Endodermal cell (in vitro differentiated cells): Measurements from ENCODE around the gene TPCN2. TPM values are rescaled to one million over a fixed set of nuclear protein-coding genes. Genes with fewer than 3 reads are reported as not detected.
A peak's percentile ranks its signal among the peaks of the same experiment; 100 is the strongest.

Experiments
- DNase-seq: peaks from one replicate; pipeline ENCODE4 v3.0.0-alpha.2; 2017
- H3K27ac ChIP-seq: 2 replicates; pipeline ENCODE4 v1.5.1; 2013; ENCODE audit warnings: mild to moderate bottlenecking, low read depth, low read length, moderate library complexity
- H3K27me3 ChIP-seq: 2 replicates; pipeline ENCODE4 v1.6.1; 2013; ENCODE audit warnings: mild to moderate bottlenecking, low read length, moderate library complexity; ENCODE audit not compliant: insufficient read depth, control insufficient read depth, poor library complexity, severe bottlenecking
- H3K36me3 ChIP-seq: 2 replicates; pipeline ENCODE4 v1.7.0; 2013; ENCODE audit warnings: mild to moderate bottlenecking, low read length, moderate library complexity; ENCODE audit not compliant: control insufficient read depth, insufficient read depth
- H3K4me1 ChIP-seq: one replicate; pipeline ENCODE4 v1.7.0; 2013; ENCODE audit warnings: low read length; ENCODE audit not compliant: control insufficient read depth, insufficient read depth
- H3K4me3 ChIP-seq: 2 replicates; pipeline ENCODE4 v1.5.1; 2013; ENCODE audit warnings: mild to moderate bottlenecking, low read length, moderate library complexity
- H3K9ac ChIP-seq: 2 replicates; pipeline ENCODE4 v1.6.1; 2013; ENCODE audit warnings: mild to moderate bottlenecking, low read length, moderate library complexity; ENCODE audit not compliant: poor library complexity, severe bottlenecking; ENCODE audit errors: extremely low read depth
- H3K9me3 ChIP-seq: 2 replicates; pipeline ENCODE4 v1.6.1; 2013; ENCODE audit warnings: mild to moderate bottlenecking, low read length, moderate library complexity; ENCODE audit not compliant: control insufficient read depth
- H3K27ac Mint-ChIP-seq: 2 replicates; pipeline ENCODE4 v1.8.0; 2020; ENCODE audit warnings: mixed read lengths
- H3K27me3 Mint-ChIP-seq: 2 replicates; pipeline ENCODE4 v1.8.0; 2021; ENCODE audit warnings: mild to moderate bottlenecking, mixed read lengths; ENCODE audit not compliant: insufficient read depth
- H3K36me3 Mint-ChIP-seq: 2 replicates; pipeline ENCODE4 v1.8.0; 2020; ENCODE audit warnings: low read depth, mixed read lengths
- H3K4me1 Mint-ChIP-seq: 2 replicates; pipeline ENCODE4 v1.8.0; 2020; ENCODE audit warnings: mixed read lengths
- H3K4me3 Mint-ChIP-seq: 2 replicates; pipeline ENCODE4 v1.8.0; 2020; ENCODE audit warnings: mild to moderate bottlenecking, moderate library complexity, mixed read lengths
- H3K9me3 Mint-ChIP-seq: 2 replicates; pipeline ENCODE4 v1.8.0; 2020; ENCODE audit warnings: mild to moderate bottlenecking, mixed read lengths
- CTCF ChIP-seq: fragments of 200-600 bp; sonication (generic); conservative IDR thresholded peaks from 2 replicates; pipeline ENCODE4 v1.5.0; 2021; ENCODE audit warnings: antibody characterized with exemption, mild to moderate bottlenecking
- WGBS, 2 experiments: methylation state at CpG; one replicate each; pipeline versions ENCODE4 v1.1.5 to v1.1.7; 2013; ENCODE audit warnings: missing lambda C conversion rate in 2 of 2, mixed read lengths in 1 of 2; ENCODE audit not compliant: insufficient coverage in 1 of 2, insufficient read length in 1 of 2; 5-methylcytosine and 5-hydroxymethylcytosine counted together
- total RNA-seq, 2 donors: library from RNA; stranded (reverse); fragmentation: NEBNext Ultra II Directional in 1 of 2; extraction: Animal tissue kit (Norgen Biotek cat#: 25700) in 1 of 2; gene quantifications; 2 replicates in 1 of 2; 3 replicates in 1 of 2; pipeline ENCODE4 v1.2.1, GENCODE V29; 2021

Gene TPCN2
- total RNA-seq, 2 donors from 2014 or later: 20.7 to 27.9 TPM

GRCh38 chr11:69060806-69061712, 12.3 kb downstream of the TPCN2 start:
- WGBS, 2 experiments: 90 to 92% methylated on average over 17 to 25 of the region's 25 CpGs
- peaks cover 3% of the 10 kb centered on the region for H3K4me1 Mint-ChIP-seq
- H3K9ac ChIP-seq: peak overlapping the region; percentile 1

GRCh38 chr11:69061713-69062053, 13.0 kb downstream of the TPCN2 start:
- Histone ChIP-seq H3K9ac (peak overlapping the region; percentile 1), H3K27ac (no peak overlapping the region), H3K4me3 (no peak overlapping the region), H3K27me3 (no peaks in the 10 kb centered on the region), H3K36me3 (no peaks in the 10 kb centered on the region), H3K9me3 (no peaks in the 10 kb centered on the region), H3K4me1 (no peaks in the 10 kb centered on the region)
- no peaks in the 10 kb centered on the region for H3K9me3 Mint-ChIP-seq
- H3K4me3 Mint-ChIP-seq: no peak overlapping the region
- no peak for DNase-seq
- WGBS, 2 experiments: 94 to 97% methylated on average over 4 of the region's 4 CpGs
- H3K36me3 Mint-ChIP-seq: peaks cover 9% of the 10 kb centered on the region
- TF ChIP-seq CTCF: no peak
- H3K4me1 Mint-ChIP-seq: peaks cover 3% of the 10 kb centered on the region
- H3K27me3 Mint-ChIP-seq: no peaks in the 10 kb centered on the region
- peak overlapping the region; percentile 27 for H3K27ac Mint-ChIP-seq

More at GRCh38 chr11:69060806-69061712, 12.3 kb downstream of the TPCN2 start:
- no peaks in the 10 kb centered on the region for H3K9me3 ChIP-seq
- Mint-ChIP-seq H3K9me3 (no peaks in the 10 kb centered on the region), H3K27ac (peak overlapping the region; percentile 74), H3K27me3 (no peaks in the 10 kb centered on the region), H3K36me3 (peaks cover 11% of the 10 kb centered on the region), H3K4me3 (no peak overlapping the region)
- DNase-seq: no peak
- H3K36me3 ChIP-seq: peaks cover 2% of the 10 kb centered on the region
- H3K27me3 ChIP-seq: no peaks in the 10 kb centered on the region
- peak; percentile 28 for TF ChIP-seq CTCF
- no peaks in the 10 kb centered on the region for H3K4me1 ChIP-seq
- no peak overlapping the region for H3K4me3 ChIP-seq
- H3K27ac ChIP-seq: no peak overlapping the region

DNA sequence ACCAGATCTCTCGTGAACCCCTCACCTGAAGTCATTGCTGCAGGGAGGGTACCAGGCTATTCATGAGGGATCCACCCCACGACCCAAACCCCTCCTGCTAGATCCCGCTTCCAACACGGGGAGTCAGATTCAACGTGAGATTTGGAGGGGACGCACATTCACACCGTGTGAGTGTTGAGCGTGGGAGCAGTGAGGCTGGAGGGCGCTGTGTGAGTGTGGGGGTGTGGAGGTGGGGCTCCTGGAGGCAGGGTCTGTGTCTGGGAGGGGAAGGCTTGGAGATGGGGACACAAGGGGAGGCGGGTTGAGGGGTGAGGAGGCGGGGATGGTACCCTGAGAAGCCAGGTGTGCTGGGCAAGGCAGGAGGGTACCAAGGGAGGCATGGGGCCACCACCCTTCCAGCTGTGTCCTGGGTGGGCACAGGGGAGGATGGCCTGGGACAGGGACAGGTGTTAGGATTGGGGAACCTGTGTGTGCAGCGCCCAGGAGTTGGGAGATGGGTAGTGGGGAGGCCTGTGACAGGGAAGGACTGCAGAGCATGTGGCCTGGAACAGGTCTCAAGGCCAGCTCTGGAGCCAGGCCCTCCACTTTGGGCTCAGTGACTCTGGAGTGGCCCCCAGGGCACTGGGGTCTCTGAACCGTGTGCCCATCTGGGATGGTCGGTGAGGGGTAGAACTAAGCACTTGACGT, 13.6 kb downstream of the TPCN2 start:
- TF ChIP-seq CTCF: no peak
- Mint-ChIP-seq H3K4me3 (no peak overlapping the region), H3K27me3 (no peaks in the 10 kb centered on the region), H3K36me3 (peaks cover 9% of the 10 kb centered on the region), H3K4me1 (peaks cover 3% of the 10 kb centered on the region), H3K9me3 (no peaks in the 10 kb centered on the region), H3K27ac (no peak overlapping the region)
- Histone ChIP-seq H3K27me3 (no peaks in the 10 kb centered on the region), H3K9me3 (no peaks in the 10 kb centered on the region), H3K36me3 (no peaks in the 10 kb centered on the region), H3K9ac (no peak overlapping the region), H3K4me1 (no peaks in the 10 kb centered on the region), H3K27ac (no peak overlapping the region), H3K4me3 (no peak overlapping the region)
- no peak for DNase-seq
- WGBS, 2 experiments: 94 to 99% methylated on average over 10 to 15 of the region's 15 CpGs
